Spleen (tissue), 11 donors: ENCODE data around the gene BAHCC1. TPM values are rescaled to one million over a fixed set of nuclear protein-coding genes. Genes with fewer than 3 reads are reported as not detected.

Experiments
- DNase-seq: peaks from one replicate; pipeline ENCODE4 v3.0.0-alpha.2; 2020
- H3K27ac ChIP-seq, 8 donors: fragments of 200-600 bp; sonication (generic) in 7 of 8; 1 replicate in 4 of 8; 2 replicates in 4 of 8; pipeline versions ENCODE4 v1.5.0 to v1.8.0; 2016 to 2021; ENCODE audit warnings: inconsistent platforms in 4 of 8, mild to moderate bottlenecking in 4 of 8, moderate library complexity in 1 of 8
- H3K27me3 ChIP-seq, 7 donors: fragments of 200-600 bp; sonication (generic) in 6 of 7; replicated peaks in 1 of 7; 1 replicate in 4 of 7; 2 replicates in 3 of 7; pipeline versions ENCODE4 v1.5.0 to v1.8.0; 2016 to 2021; ENCODE audit warnings: inconsistent platforms in 3 of 7, mild to moderate bottlenecking in 1 of 7
- H3K36me3 ChIP-seq, 6 donors: fragments of 200-600 bp; sonication (generic) in 5 of 6; 1 replicate in 4 of 6; 2 replicates in 2 of 6; pipeline versions ENCODE4 v1.5.0 to v1.8.0; 2016 to 2021; ENCODE audit warnings: inconsistent platforms in 2 of 6
- H3K4me1 ChIP-seq, 6 donors: fragments of 200-600 bp; sonication (generic) in 5 of 6; 1 replicate in 3 of 6; 2 replicates in 3 of 6; pipeline versions ENCODE4 v1.5.0 to v1.8.0; 2016 to 2021; ENCODE audit warnings: inconsistent platforms in 3 of 6
- H3K4me3 ChIP-seq, 8 donors: fragments of 200-600 bp; sonication (generic) in 7 of 8; 1 replicate in 4 of 8; 2 replicates in 4 of 8; pipeline versions ENCODE4 v1.5.0 to v1.8.0; 2016 to 2021; ENCODE audit warnings: inconsistent platforms in 4 of 8, mild to moderate bottlenecking in 4 of 8, moderate library complexity in 2 of 8
- H3K9me3 ChIP-seq, 8 donors: fragments of 200-600 bp; sonication (generic) in 7 of 8; 1 replicate in 4 of 8; 2 replicates in 4 of 8; pipeline versions ENCODE4 v1.5.0 to v1.8.0; 2016 to 2021; ENCODE audit warnings: inconsistent platforms in 4 of 8
- POLR2A ChIP-seq, 3 donors: fragments of 450-650 bp; IDR thresholded peaks; one replicate each; pipeline ENCODE4 v1.5.1; 2017; ENCODE audit warnings: antibody characterized with exemption in 3 of 3, mild to moderate bottlenecking in 1 of 3
- POLR2AphosphoS5 ChIP-seq, 3 donors: sonication (generic); formaldehyde crosslinking; IDR thresholded peaks; one replicate each; pipeline ENCODE4 v1.5.1; 2017; ENCODE audit warnings: antibody characterized with exemption in 3 of 3
- WGBS, 5 donors: extraction: QIAGEN DNeasy Blood & Tissue Kit in 3 of 5; methylation state at CpG; one replicate each; pipeline versions ENCODE4 v1.1.5 to v1.1.7; 2013 to 2018; 5-methylcytosine and 5-hydroxymethylcytosine counted together
- intact Hi-C: fragments of 100-400 bp; cut with DNase I; formaldehyde crosslinking; loops from one replicate; pipeline ENCODE4 v1.15.0; 2023; ENCODE audit warnings: low total_unique reads
- polyA plus RNA-seq, 3 donors: library from polyadenylated mRNA; stranded (reverse); fragments of 200-250 nt; gene quantifications; one replicate each; pipeline ENCODE4 v1.2.1, GENCODE V29; 2013
- total RNA-seq, 7 donors: library from RNA; depleted of rRNA in 3 of 7; stranded (reverse); fragments of >200 nt in 3 of 7; fragmentation: NEBNext Ultra II Directional in 4 of 7; extraction: Animal tissue kit (Norgen Biotek cat#: 25700) in 4 of 7; gene quantifications; one replicate each; pipeline versions ENCODE4 v1.1.0 to v1.2.1, GENCODE V29; 2016 to 2021
- TF ChIP-seq, protein P1 (sequence below), 11 experiments: fragments of 200-600 bp in 7 of 11; fragments of 450-650 bp in 4 of 11; sonication (generic) in 4 of 11; IDR thresholded peaks in 8 of 11; conservative IDR thresholded peaks in 3 of 11; 1 replicate in 7 of 11; 2 replicates in 4 of 11; pipeline versions ENCODE4 v1.4.0 to v1.8.0; 2016 to 2021; ENCODE audit warnings: antibody characterized with exemption in 11 of 11, inconsistent platforms in 4 of 11, mild to moderate bottlenecking in 1 of 11
- donor health status: healthy with polysubstance abuse.
- donor health status: DM: no; HTN: no; CAD: no; lungs with moderate emphysema.
- donor health status: DM: no; HTN: no; CAD: no.
- donor health status: Bipolar disorder and iron deficiency.
- donor health status: healthy.
- donor health status: DM: no; HTN: no; CAD: no.
- donor health status: DM: yes; HTN: yes; CAD: no.

Gene BAHCC1
- total and polyA plus RNA-seq, 10 donors = 1.7 to 20.3 (median 12.4) TPM

DNA sequence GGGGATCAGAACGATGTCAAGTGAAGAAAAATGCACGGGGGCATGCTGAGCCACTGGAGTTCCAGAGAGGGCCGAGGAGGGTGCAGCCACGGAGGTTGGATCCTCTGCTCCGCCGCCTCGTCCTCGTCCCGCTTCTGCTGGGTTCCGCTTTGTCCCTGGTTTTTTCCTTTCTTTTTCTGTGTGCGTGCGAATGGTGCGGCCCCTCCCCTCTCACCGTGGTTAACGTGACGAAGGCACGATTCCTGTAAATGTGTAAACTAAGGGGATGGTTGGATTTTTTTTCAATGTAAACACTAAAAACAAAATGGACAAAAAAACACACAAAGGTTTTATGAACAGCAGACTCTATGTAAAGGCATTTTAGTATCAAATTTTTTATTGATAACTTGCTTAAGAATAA is 70.7 kb downstream of the BAHCC1 start:
- DNase-seq = no peak
- Histone ChIP-seq H3K27me3 (no peaks in the 10 kb centered on the region), H3K36me3 (peaks cover 0 to 31% (median 0%) of the 10 kb centered on the region in 6 donors), H3K4me1 (peaks cover 0 to 35% (median 12%) of the 10 kb centered on the region in 6 donors), H3K4me3 (no peak overlapping the region), H3K9me3 (no peaks in the 10 kb centered on the region), H3K27ac (no peak overlapping the region)
- intact Hi-C loops = no loop called here
- TF ChIP-seq, protein P1, sequence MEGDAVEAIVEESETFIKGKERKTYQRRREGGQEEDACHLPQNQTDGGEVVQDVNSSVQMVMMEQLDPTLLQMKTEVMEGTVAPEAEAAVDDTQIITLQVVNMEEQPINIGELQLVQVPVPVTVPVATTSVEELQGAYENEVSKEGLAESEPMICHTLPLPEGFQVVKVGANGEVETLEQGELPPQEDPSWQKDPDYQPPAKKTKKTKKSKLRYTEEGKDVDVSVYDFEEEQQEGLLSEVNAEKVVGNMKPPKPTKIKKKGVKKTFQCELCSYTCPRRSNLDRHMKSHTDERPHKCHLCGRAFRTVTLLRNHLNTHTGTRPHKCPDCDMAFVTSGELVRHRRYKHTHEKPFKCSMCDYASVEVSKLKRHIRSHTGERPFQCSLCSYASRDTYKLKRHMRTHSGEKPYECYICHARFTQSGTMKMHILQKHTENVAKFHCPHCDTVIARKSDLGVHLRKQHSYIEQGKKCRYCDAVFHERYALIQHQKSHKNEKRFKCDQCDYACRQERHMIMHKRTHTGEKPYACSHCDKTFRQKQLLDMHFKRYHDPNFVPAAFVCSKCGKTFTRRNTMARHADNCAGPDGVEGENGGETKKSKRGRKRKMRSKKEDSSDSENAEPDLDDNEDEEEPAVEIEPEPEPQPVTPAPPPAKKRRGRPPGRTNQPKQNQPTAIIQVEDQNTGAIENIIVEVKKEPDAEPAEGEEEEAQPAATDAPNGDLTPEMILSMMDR (IDR thresholded peaks at IDR 0.05 in 8 of 11, conservative IDR thresholded peaks at IDR 0.05 in 3 of 11) = no peak
- TF ChIP-seq POLR2A (IDR thresholded peaks at IDR 0.05) (no peak), POLR2AphosphoS5 (IDR thresholded peaks at IDR 0.05) (no peak)
- WGBS, 5 donors = 75 to 85% (median 82%) methylated on average over 17 of the region's 17 CpGs

DNA sequence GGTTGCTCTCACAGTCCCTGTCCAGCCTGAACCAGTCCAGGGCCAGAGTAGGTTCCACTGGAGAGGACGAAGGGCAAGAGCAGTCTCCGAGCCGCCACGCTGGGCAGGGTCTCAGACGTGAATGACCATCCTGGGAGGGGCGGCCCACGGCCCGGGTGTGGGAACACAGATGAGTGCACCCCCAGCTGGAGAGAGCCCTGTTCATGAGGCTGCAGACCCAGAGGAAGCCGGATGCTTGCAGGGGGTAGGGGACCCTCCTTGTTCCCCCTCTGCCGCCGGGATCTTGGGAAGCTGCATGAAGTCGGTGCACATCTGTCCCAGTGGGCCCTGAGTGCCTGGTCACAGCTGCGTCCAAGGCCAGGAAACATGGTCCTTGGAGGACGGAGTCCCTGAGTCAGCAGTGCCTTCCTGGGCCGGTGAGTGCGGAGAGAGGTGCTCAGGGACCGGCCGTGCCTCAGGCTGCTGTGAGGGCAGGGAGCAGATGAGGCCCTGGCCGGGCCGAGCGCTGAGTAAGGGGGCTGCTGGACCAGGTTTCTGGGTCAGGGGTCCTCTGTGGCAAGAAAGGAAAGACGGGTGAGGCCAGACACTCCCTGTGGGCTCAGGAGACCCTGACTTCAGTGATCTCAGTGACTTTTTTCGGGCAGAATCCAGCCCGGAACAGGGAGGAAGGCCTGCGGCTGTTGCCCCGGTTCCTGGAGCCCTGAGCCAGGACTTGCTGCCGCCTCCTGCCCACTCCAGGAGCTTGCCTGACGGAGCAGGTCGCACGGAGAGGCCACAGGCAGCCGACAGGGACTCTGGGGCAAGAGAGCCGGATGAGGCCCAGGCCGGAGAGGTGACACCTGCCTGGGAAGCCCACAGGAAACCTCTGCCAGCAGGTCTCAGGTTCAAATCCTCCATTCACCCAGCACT is 71.6 kb downstream of the BAHCC1 start:
- DNase-seq = no peak
- no peak for TF ChIP-seq POLR2A (IDR thresholded peaks at IDR 0.05)
- TF ChIP-seq POLR2AphosphoS5 (IDR thresholded peaks at IDR 0.05) = peak in 2 of 3 donors; percentile 30 to 37
- Histone ChIP-seq H3K4me1 (peaks cover 0 to 26% (median 7%) of the 10 kb centered on the region in 6 donors), H3K4me3 (no peak overlapping the region), H3K27ac (peak overlapping the region in 3 of 8 donors; percentile 4 to 63 (median 23)), H3K27me3 (no peaks in the 10 kb centered on the region), H3K9me3 (no peaks in the 10 kb centered on the region), H3K36me3 (peaks cover 0 to 27% (median 0%) of the 10 kb centered on the region in 6 donors)
- 69 to 83% (median 78%) methylated on average over 21 to 33 of the region's 33 CpGs for WGBS, 5 donors
- intact Hi-C loops = no loop called here

DNA sequence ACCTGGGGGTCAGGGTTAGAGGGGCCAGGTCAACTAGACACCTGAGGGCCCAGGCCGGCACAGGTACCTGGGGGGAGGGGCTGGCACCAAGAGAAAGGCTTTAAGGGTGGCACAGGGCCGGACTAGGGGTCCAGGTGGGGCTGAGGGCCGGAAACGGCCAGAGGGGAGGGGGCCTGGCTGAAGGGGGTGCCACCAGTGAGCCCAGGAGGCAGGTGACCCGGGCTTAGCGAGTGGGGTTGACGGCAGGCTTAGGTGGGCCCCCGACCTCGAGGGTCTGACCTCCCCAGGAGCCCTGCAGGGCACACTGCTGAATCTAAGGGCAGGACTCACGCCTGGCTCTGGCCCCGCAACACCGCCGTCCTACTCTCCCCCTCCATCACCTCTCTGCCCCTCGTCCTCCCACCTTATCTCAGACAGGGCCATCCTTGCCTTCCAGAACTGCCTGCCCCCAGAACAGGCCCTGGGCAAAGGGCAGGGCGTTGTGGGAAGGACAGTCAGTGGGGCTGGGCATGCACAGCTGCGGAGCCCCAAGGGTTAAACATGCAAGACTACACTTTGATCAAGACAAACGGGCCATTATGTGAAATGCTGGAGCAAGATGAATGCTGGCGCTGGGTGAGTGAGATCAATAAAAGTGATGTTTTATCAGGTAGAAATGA is 73.0 kb downstream of the BAHCC1 start:
- TF ChIP-seq POLR2A (IDR thresholded peaks at IDR 0.05) (no peak), POLR2AphosphoS5 (IDR thresholded peaks at IDR 0.05) (no peak)
- TF ChIP-seq, protein P1 (IDR thresholded peaks at IDR 0.05 in 8 of 11, conservative IDR thresholded peaks at IDR 0.05 in 3 of 11) = no peak
- H3K27me3 ChIP-seq = no peaks in the 10 kb centered on the region
- no peak overlapping the region for H3K27ac ChIP-seq
- H3K4me3 ChIP-seq = no peak overlapping the region
- WGBS, 5 donors = 80 to 91% (median 83%) methylated on average over 18 of the region's 18 CpGs
- no peaks in the 10 kb centered on the region for H3K9me3 ChIP-seq
- no peak for DNase-seq
- peaks cover 0 to 29% (median 8%) of the 10 kb centered on the region in 6 donors for H3K4me1 ChIP-seq
- intact Hi-C loops = no loop called here
- H3K36me3 ChIP-seq = peaks cover 0 to 13% (median 0%) of the 10 kb centered on the region in 6 donors

DNA sequence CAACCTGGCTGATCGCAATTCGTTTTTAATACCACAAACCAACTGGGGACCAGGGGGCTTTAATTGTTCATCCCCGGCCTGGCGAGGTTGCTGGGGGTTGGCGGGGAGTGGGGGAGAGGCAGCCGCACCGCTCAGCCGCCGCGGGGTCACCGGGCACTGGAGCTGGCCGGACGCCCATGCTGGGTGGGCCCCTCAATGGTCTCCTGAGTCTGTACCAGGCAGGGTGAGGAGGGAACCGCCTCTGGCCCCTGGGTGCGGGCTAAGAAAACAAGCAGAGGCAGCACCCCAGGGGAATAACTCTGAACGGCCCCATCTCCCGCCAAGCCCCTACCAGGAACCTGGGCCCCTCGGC is 73.5 kb downstream of the BAHCC1 start:
- TF ChIP-seq POLR2AphosphoS5 (IDR thresholded peaks at IDR 0.05) (no peak), POLR2A (IDR thresholded peaks at IDR 0.05) (no peak)
- TF ChIP-seq, protein P1 (IDR thresholded peaks at IDR 0.05 in 8 of 11, conservative IDR thresholded peaks at IDR 0.05 in 3 of 11) = no peak
- Histone ChIP-seq H3K4me3 (no peak overlapping the region), H3K4me1 (peaks cover 0 to 29% (median 8%) of the 10 kb centered on the region in 6 donors), H3K9me3 (no peaks in the 10 kb centered on the region), H3K36me3 (peaks cover 0 to 8% (median 0%) of the 10 kb centered on the region in 6 donors), H3K27ac (no peak overlapping the region), H3K27me3 (no peaks in the 10 kb centered on the region)
- no peak for DNase-seq
- intact Hi-C loops = no loop called here
- WGBS, 5 donors = 77 to 87% (median 85%) methylated on average over 18 of the region's 18 CpGs
